ENCODE measurements around the gene RBM42. TPM values are rescaled to one million over a fixed set of nuclear protein-coding genes. Genes with fewer than 3 reads are reported as not detected.
"Not testable (repeated sequence)": the region's sequence is repeated elsewhere in the genome, so short reads cannot be mapped to it uniquely, and the experiment has no call there.

RBM42 gene
- total RNA-seq, 2 donors from 2014 or later: 81.4 to 114 TPM

DNA sequence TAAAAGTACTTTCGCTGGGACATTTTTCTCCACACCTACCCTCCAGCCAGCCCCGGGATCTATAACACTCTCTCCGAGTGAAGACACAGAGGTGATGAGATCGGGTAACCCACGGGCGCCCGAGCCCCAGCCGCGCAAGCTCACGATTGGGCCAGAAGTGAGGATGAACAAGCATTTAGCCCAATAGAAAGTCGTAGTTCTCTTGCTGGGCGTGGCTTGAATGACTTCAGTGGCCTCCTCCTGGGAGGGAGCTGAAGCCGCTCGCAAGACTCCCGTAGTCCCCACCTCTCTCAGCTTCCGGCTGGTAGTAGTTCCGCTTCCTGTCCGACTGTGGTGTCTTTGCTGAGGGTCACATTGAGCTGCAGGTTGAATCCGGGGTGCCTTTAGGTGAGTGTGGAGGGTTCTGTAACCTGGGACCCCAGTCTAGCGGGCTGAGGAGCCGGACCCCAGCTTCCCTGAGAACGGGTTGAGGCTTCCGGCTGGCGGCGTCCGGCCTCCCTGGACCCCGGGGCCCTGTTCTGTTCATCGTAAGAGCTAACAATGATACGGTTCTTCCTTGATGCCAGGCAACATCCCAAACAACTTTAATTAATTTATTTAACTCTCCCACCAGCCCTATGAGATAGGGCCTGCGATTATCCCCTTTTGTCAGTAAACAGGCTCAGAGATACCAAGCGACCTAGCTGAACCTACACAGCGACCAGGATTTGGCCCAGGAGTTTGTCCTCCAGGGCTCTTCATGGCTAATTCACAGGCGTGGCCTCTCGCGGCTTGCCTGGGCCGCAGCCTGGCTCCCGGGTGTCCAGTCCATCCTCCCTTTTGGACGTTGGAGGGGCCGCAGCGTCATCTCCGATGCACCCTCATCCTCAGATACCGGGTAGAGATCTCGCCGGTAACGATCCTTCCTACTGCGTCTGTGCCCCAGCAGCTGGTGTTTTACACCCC is 19.5 kb downstream of the RBM42 start, which contains the start of gene COX6B1:
Gene COX6B1 (plus strand): TSS at position 307 of the 945 bp plus-strand sequence. CDS start 2,921 bp downstream, outside the sequence.
- TF ChIP-seq, protein P1, sequence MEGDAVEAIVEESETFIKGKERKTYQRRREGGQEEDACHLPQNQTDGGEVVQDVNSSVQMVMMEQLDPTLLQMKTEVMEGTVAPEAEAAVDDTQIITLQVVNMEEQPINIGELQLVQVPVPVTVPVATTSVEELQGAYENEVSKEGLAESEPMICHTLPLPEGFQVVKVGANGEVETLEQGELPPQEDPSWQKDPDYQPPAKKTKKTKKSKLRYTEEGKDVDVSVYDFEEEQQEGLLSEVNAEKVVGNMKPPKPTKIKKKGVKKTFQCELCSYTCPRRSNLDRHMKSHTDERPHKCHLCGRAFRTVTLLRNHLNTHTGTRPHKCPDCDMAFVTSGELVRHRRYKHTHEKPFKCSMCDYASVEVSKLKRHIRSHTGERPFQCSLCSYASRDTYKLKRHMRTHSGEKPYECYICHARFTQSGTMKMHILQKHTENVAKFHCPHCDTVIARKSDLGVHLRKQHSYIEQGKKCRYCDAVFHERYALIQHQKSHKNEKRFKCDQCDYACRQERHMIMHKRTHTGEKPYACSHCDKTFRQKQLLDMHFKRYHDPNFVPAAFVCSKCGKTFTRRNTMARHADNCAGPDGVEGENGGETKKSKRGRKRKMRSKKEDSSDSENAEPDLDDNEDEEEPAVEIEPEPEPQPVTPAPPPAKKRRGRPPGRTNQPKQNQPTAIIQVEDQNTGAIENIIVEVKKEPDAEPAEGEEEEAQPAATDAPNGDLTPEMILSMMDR (IDR thresholded peaks at IDR 0.05): peak in 1 of 4 experiments; percentile 12
- TF ChIP-seq POLR2AphosphoS5 (IDR thresholded peaks at IDR 0.05) (peak; percentile 95), POLR2A (IDR thresholded peaks at IDR 0.05) (peak; percentile 73)
- no peaks in the 10 kb centered on the region for H3K36me3 ChIP-seq
- under 1% methylated on average over 45 of the region's 46 CpGs for WGBS
- H3K27me3 ChIP-seq (replicated peaks; ENCODE audit: insufficient read depth): no peaks in the 10 kb centered on the region
- peak within 1 kb of the TSS; percentile 73 to 78 for H3K27ac ChIP-seq
- intact Hi-C loops (cut with DNase I): loop anchor here (5.0 kb wide), 1 partner anchor 101 kb away; the partner anchor contains the start of gene TMEM147
- DNase-seq (ENCODE audit: low spot score): peak; percentile 96
- H3K9me3 ChIP-seq: no peaks in the 10 kb centered on the region
- no peaks in the 10 kb centered on the region for H3K4me1 ChIP-seq (replicated peaks)
- peak within 1 kb of the TSS; percentile 44 to 61 for H3K4me3 ChIP-seq

DNA sequence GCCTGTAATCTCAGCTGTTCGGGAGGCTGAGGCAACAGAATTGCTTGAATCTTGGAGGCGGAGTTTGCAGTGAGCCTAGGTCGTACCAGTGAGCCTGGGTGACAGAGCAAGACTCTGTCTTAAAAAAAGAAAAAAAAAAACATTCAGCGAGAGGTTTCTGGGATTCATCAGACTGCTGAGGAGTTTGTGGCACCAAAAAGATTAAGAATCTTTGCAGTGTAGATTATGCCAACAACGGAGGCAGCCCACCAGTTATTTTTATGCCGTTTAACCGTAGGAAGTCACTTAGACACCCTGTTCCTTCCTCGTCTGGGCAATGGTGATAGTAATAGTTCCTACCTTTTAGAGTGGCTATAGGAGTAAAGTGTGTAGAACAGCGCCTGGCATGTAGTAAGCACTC is 21.7 kb downstream of the RBM42 start:
- Histone ChIP-seq H3K36me3 (no peaks in the 10 kb centered on the region), H3K27ac (no peak overlapping the region), H3K27me3 (replicated peaks; ENCODE audit: insufficient read depth) (no peaks in the 10 kb centered on the region), H3K9me3 (no peaks in the 10 kb centered on the region), H3K4me3 (no peak overlapping the region), H3K4me1 (replicated peaks) (no peaks in the 10 kb centered on the region)
- no peak for TF ChIP-seq POLR2AphosphoS5 (IDR thresholded peaks at IDR 0.05)
- TF ChIP-seq, protein P1 (IDR thresholded peaks at IDR 0.05): no peak
- no peak for TF ChIP-seq POLR2A (IDR thresholded peaks at IDR 0.05)
- intact Hi-C loops (cut with DNase I): no loop called here
- 80% methylated on average over 9 of the region's 9 CpGs for WGBS
- no peak for DNase-seq (ENCODE audit: low spot score)

DNA sequence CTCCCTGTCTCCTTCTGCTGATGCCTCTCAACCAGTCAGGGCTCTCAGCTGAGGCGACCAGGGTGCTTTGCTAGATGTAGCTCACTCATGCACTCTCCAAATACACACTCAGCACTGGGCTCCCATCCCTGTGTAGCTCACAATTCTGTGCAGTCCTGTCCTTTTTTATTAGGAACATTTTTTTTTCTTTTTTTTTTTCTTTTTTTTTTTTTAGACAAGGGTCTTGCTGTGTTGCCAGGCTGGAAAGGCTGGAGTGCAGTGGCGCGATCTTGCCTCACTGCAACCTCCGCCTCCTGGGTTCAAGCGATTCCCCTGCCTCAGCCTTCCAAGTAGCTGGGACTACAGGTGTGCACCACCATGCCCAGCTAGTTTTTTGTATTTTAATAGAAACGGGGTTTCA is 26.0 kb downstream of the RBM42 start:
- 94% methylated on average over 6 of the region's 6 CpGs for WGBS
- H3K27ac ChIP-seq; H3K4me3 ChIP-seq; DNase-seq (ENCODE audit: low spot score); H3K27me3 ChIP-seq (replicated peaks; ENCODE audit: insufficient read depth); H3K9me3 ChIP-seq; intact Hi-C loops (cut with DNase I); H3K4me1 ChIP-seq (replicated peaks); H3K36me3 ChIP-seq: not testable (repeated sequence)

DNA sequence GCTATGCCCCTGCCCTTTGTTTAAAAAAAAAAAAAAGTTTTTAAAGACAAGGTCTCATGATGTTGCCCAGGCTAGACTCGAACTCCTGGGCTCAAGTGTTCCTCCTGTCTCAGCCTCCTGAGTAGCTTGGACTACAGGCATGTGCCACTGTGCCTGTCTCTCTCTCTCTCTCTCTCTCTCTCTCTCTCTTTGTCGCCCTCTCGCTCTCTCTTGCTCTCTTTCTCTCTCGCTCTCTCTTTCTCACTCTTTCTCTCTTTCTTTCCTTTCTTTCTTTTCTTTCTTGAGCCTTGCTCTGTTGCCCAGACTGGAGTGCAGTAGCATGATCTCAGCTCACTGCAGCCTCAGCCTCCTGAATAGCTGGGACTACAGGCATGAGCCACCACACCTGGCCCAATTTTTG is 26.8 kb downstream of the RBM42 start:
- Histone ChIP-seq H3K4me1 (replicated peaks) (no peaks in the 10 kb centered on the region), H3K4me3 (no peak overlapping the region), H3K27ac (no peak overlapping the region), H3K36me3 (peaks cover 0 to 7% of the 10 kb centered on the region in 2 donors), H3K27me3 (replicated peaks; ENCODE audit: insufficient read depth) (no peaks in the 10 kb centered on the region), H3K9me3 (no peaks in the 10 kb centered on the region)
- intact Hi-C loops (cut with DNase I): no loop called here
- DNase-seq (ENCODE audit: low spot score): no peak
- no peak for TF ChIP-seq POLR2AphosphoS5 (IDR thresholded peaks at IDR 0.05)
- no peak for TF ChIP-seq POLR2A (IDR thresholded peaks at IDR 0.05)
- TF ChIP-seq, protein P1 (IDR thresholded peaks at IDR 0.05): no peak
- WGBS: 94% methylated on average over 4 of the region's 4 CpGs

DNA sequence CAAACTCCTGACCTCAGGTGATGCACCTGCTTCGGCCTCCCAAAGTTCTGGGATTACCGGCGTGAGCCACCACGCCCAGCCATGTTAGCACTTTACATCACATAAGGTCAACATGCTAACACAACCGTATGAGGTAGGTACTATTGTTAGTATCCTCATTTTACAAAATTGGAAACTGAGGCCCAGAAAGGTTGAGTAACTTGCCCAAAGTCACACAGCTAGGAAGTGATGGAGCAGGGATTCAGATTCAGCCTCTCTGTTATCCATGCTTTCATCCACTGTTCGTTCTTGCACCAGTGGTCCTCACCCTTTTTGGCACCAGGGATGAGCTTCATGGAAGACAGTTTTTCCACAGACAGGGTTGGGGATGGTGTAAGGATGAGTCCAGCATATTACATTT is 27.9 kb downstream of the RBM42 start:
- Histone ChIP-seq H3K27ac (no peak overlapping the region), H3K9me3 (no peaks in the 10 kb centered on the region), H3K36me3 (peaks cover 0 to 7% of the 10 kb centered on the region in 2 donors), H3K27me3 (replicated peaks; ENCODE audit: insufficient read depth) (no peaks in the 10 kb centered on the region), H3K4me1 (replicated peaks) (no peaks in the 10 kb centered on the region), H3K4me3 (no peak overlapping the region)
- intact Hi-C loops (cut with DNase I): no loop called here
- DNase-seq (ENCODE audit: low spot score): no peak
- TF ChIP-seq, protein P1 (IDR thresholded peaks at IDR 0.05): no peak
- TF ChIP-seq POLR2AphosphoS5 (IDR thresholded peaks at IDR 0.05): no peak
- TF ChIP-seq POLR2A (IDR thresholded peaks at IDR 0.05): no peak
- WGBS: 87% methylated on average over 6 of the region's 6 CpGs

All from prostate gland (tissue), 2 donors.